HG02588 (cell line): Measurements from ENCODE around the gene C2CD2.
"Not testable (repeated sequence)": the region's sequence is repeated elsewhere in the genome, so short reads cannot be mapped to it uniquely, and the experiment has no call there.

ENCODE experiments used
- ATAC-seq: cut with Tn5 transposase; IDR thresholded peaks from one replicate; pipeline ENCODE4 v1.9.1; 2021; ENCODE audit warnings: mild to moderate bottlenecking, moderate library complexity; ENCODE audit not compliant: unreplicated experiment

Gene C2CD2

DNA sequence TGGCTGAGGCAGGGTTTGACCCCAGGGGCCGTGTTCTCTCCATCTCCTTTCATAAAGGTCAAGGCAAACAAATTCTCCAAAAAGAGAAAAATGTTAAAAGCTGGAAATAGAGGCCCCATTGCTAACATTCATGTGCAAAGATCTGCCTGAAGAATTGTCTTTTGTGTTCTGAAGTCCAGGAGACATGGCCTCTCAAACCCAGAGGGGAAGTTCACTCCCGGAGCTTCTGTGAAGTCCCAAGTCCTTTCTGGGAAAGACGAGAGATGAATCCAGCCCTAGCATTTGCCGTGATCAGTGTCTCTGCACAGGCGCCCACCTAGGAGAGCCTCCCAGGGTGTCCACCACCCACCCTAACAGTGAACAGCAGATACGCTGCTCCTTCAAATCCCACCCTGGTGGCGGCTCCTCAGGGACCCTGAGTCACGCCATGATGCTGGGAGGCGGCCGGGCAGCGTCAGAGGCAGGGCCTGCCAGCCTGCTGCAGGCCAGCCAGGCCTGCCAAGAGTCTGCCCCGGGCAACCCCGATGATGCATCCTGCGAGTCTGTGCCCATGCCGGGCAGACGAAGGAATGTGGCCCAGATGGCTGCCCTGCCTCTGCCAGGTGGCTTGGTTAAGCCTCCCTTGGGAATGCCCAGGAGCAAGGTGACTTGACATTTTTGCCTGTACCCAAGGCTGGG is 5.2 kb upstream of the C2CD2 start:
- no peak for ATAC-seq

DNA sequence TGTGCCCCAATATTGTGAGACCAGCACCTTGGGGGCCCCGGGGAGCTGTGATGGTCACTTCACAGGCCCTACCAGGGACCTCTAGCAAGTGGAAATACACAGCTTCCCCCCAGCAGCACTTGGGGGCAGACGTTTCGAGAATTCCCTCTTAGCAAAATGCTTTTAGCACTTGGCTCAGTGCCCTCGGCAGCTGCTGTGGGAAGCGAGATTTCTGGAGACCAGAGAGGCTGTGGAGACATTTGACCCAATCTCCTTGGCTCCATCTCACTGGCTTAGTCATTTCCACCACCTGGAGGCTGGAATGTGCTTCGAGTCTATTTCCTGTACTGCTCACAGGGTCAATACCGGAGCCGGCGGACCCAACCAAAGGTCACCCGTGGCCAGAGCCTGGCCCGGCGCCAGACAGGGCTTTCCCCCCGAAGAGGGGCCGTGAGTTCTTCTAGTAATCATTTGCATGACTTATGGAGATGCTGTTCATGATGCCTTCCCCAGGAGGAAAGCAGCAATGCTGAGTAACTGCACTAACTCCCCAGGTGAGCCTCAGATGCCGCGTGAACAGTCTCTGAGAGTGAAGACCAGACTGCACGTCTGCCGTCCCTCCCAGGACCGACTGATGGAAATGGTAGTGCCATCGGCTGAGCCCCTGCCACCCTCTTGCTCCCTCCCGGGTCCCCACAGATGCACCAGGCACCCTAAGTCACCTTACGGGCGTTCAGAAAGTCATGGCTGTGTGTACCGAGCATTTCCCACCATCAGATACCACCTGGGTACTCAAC is 4.4 kb upstream of the C2CD2 start:
- ATAC-seq: no peak

DNA sequence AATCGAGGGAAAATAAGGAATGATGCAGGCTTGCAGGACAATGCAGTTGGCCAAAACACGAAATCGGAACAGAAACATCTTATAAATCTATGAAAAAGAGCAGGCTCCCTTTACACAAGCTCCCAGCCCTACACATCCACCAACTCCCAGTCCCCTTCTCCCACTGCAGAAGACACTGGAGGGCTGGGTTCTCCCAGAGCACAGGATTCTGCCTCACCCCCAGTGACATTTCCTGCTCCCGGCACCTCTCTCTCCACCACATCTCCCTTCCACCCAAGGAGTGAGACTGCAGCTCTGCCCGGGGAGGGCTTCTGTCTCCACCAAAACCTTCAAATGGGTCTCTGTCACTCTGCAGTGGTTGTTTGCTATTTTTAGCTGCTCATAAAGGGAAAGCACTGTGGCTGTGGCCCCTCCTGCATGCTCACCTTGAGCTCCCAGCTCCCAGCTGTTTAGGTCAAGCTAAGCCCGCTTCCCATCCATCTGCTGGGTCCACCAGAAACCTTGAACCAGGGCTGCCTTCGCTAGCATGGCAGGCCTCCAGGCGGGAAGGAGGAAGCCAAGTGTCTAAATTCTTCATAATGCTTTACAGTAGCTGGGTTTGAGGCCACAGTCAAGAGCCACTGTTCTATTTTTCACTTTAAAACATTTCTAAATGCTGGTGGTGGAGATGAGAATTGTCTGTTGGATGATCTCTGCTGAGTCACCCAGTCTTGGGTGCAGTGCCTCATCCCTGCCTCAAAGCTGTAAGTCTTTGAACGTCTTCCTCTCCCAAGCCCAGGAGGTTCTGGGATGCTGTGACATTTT is 3.3 kb upstream of the C2CD2 start:
- no peak for ATAC-seq

DNA sequence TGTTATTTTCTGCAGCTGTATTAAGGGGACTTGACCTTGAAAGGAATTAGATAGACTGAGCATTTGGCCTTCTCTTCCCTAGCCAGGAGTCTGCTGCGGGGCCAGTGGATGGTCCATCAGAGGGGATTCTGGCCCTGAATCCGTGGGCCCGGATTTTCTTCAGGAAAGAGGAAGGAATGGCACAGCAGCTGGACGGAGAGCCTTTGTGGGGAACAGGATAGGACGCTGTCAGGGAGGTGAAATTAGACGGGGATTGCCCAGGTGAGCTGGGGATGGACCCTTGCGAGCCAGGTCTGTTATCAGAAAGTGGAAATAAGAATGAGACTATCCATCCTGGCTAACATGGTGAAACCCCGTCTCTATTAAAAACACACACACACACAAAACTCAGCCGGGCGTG is 1.7 kb upstream of the C2CD2 start:
- no peak for ATAC-seq

DNA sequence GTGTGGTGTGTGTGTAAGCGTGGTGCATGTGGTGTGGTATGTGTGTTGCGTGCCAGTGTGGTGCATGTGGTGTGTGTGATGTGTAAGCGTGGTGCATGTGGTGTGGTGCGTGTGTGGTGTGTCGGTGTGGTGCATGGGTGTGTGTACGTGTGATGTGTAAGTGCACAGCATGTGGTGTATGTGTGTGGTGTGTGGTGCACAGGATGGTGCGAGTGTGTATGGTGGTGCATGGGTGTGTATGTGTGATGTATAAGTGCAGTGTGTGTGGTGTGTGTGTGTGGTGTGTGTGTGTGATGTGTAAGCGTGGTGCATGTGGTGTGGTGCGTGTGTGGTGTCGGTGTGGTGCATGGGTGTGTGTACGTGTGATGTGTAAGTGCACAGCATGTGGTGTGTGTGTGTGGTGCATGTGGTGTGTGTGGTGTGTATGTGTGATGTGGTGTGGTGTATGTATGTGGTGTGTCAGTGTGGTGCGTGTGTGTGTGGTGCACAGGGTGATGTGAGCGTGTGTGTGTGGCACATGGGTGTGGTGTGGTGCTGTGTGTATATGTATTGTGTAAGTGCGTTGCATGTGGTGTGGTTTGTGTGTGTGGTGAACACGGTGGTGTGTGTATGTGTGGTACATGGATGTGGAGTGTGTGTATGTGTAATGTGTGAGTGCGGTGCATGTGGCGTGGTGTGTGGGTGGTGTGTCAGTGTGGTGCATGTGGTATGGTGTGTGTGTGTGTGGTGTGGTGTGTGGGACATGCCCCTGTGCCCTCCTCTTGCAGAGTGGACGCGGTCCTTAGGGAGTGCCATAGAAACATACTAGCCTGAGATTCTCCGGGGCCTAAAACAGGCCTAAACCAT is 1.1 kb upstream of the C2CD2 start:
- ATAC-seq: no peak

DNA sequence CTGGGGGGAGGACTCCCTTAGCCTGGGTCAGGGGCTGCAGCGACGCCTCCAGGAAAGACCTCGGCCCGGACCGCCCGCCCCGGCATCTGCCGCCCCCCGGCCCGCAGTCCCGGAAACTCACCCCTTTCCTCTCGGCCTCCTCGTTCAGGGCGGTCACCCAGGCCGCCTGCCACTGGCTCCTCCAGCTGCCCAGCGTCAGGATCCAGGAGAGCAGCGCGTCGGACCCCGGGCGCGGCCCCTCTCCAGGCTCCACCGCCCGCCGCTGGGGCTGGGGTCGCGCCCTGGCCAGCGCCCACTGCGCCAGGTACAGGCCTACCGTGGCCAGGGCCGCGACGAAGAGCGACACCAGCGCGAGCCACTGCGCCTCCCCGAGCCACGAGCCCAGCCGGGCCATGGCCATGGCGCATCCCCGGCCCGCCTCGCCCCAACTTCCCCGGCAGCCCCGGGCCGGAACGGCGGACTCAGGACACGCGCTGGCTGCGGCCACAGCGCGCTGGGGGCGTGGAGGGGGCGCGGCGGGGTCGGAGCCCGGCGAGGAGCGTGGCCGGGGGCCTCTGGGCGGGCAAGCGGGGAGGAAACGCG is 478 bp downstream of the C2CD2 start:
- peak; percentile 15 for ATAC-seq

DNA sequence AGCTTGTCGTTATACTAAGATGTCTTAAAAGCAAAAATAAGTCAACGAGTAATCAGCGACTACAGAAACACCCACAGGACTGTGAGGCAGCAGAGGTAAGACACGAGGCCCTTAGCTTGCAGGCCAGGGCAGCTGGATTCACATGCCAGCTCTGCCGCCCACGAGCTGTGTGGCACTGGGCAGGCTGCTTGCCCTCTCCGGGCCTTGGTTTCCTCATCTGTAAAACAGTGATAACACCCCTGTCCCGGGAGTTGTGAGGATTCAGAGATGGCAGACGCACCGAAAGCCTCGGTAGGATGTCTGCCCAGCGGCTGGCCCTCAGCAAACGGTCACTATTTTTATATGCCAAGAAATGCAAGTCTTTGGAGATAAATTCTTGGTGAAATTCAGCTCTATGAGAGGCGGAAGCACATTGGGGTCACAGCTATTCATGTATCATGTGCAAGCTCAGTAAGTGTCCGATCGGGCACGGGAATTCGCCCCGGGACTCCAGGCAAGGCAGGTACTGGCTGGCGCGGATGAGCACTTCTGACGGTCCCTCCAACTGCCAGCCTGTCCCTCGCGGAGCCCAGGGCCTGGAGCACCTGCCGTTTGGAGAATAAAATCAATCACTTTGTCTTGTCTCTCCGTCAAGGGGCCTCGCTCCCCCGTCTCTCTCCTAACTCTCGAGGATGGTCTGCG is 1.1 kb downstream of the C2CD2 start:
- ATAC-seq: no peak

DNA sequence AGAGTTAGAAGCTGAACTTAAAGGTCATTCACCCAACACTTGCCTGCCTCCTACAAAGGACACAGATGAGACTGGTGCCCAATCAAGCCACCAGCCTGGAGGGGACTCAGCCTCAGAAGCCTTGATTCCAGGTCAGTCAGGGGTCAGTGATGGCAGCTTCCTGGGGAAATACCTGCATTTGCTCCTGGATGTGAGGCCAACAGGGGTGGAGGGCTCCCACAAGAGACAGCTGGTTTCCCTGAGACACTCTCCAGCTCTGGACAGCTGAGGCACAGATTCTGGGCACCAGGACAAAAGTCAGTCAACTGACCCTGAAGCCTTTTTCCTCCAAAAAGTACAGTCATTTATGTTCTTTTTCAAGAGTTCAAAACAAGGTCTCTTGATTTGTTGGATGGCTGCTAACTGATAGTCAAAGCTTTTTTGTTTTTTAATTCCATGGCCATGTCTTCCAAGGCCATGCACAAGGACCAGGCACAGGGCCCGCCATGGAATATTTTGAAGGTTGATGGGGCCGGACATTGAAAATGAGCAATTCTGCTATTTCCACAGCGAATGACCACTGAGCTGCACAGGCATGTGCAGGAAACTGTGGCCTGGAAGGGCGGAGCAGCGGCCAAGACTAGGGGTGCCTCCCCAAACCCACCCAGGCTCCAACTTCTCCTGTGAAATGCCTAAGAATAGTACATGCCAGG is 1.8 kb downstream of the C2CD2 start:
- no peak for ATAC-seq

DNA sequence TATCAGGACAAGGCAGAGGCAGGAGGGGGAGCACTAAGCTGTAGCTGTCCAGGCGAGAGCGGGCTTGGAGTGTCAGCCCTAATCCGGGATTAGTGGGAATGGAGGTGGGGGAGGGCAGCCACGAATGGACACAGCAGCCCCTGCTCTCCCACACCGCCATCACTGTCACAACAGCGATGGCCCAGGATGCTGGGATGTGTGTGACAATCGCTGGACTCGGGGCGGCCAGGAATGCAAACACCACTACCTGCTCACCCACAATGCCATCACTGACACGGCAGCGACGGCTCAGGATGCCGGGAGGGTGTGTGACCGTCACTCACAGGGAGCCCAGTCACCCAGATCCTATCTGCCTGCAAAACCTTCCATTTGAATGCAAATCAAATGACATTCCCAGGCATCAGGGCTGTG is 2.9 kb downstream of the C2CD2 start:
- ATAC-seq: no peak

DNA sequence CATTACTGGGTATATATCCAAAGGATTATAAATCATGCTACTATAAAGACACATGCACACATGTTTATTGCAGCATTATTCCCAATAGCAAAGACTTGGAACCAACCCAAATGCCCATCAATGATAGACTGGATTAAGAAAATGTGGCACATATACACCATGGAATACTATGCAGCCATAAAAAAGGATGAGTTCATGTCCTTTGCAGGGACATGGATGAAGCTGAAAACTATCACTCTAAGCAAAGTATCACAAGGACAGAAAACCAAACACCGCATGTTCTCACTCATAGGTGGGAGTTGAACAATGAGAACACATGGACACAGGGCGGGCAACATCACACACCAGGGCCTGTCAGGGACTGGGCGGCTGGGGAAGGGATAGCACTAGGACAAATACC is 4.2 kb downstream of the C2CD2 start:
- not testable (repeated sequence) for ATAC-seq

DNA sequence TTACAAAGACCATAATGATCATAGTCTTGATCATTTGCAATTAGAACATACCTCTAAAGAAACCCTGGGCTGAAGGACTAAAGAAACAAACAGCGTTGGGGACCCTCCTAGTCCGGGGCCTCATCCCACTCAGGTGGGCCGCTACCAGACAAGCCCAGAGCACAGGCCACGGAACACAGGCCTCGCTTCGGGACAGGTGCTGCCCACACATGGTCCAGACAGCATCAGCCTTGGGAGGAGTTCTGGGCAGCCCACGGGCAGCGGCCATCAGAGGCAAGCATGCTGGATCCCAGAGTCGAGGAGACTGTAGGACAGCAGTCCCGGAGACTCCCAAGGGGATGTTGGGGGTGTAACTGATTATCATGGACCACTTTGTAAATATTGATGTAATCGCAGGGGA is 4.9 kb downstream of the C2CD2 start:
- no peak for ATAC-seq

DNA sequence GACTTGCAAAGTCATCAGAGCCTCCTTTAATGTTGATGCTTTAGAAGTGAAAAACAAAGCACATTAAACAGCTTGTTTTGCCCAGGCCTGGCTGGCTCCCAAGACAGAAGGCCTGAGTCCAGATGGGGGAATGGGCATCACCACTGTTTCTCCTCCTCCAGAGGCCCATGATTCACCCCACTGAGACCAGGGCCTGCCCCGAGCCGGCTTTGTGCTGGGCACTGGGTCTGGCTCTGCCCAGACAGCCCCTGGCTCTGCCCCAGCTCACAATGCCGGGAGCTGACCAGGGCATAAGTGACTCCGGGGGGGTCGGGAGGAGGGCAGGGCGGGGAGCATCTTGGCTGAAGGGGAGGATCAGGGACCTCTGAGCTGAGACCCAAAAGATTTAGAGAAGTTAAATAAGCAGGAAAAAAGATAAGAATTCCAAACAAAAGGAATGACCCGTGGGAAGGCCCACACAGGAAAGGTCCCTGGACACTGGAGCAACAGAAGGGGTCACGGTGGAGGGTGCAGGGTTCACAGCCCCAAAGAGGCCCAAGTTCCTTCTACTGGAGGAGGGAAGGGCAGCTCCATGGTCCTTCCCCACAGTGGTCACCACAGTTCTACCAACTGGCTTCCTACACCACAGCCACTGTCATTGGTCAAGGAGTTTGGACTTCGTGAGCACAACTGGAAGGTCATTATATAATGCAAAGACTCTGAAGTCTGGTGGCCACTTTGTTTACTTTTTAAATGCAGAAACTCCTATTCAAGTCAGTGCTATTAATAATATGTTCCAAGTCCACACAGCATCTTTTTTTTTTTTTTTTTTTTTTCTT is 5.5 kb downstream of the C2CD2 start:
- ATAC-seq: no peak

DNA sequence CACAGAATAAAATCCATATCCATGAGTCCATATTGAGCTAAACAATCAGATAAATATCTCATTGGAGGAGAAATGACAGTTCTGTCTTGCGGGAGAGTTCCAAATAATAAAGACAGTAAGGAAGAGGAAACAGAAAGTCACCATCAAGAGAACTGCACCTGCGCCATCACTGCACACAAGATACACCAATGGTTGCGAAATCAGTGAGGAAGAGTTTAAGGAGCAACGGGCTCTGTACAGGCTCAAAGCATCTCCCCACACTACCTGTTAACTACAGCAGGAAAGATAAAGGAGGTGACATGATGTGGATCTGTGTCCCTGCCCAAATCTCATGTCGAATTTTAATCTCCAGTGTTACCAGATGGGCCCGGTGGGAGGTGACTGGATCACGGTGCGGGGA is 7.8 kb downstream of the C2CD2 start:
- no peak for ATAC-seq

DNA sequence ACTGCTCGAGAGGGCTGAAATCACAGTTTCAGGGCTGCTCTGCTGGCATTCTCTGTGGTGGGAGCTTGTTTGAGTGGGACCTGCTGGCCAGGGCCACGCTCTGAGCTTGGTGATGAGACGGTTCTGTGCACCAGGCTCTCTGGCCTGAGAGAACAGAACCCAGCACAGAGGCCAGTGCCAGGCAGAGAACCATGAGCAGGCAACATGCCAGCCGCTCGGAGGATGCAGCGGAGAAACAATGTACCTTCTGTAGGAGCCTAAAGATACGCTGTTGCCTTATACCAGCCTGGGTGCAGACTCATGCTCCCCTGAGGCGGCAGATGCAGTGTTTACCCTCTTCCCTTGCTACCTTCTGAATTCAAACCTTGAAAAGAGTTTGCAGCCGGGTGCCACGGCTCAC is 10.0 kb downstream of the C2CD2 start:
- no peak for ATAC-seq

DNA sequence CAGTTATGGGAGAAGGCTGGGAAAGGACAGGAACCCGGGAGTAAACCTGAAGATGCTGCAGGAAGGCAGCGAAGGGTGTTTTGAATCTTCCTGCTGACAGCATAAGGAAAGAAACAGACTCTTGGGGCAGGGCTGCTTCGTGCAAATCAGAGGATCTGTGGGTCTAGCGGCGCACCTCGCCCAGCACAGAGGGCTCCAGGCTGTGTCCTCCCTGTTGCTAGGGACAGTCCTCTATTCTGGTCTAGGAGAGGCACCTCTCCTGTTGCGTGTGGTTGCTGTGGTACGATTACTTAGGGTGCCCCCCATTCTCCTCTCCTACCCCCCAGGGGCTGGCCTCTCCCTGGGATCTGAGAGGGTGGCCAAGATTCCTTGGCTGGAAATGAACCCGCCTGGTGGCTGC is 11.4 kb downstream of the C2CD2 start:
- ATAC-seq: no peak

DNA sequence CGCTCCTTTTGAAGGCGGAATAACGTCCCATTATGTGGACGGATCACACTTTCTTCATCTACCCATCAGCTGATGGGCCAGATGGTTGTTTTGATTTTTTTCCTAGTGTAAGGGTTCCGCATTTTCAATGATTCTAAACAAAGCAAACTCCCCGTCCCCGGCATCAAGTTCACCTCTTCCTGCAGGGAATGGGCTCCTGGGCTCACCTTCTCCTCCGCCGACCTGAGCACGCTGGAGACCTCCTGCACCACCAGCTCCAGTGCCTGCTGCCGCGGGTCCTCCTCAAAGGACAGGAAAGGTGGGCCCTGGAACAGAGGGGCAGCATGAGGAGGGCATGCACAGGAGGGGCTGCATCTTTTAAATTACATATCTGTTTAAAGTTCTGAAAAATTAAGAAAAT is 11.9 kb downstream of the C2CD2 start:
- ATAC-seq: no peak

DNA sequence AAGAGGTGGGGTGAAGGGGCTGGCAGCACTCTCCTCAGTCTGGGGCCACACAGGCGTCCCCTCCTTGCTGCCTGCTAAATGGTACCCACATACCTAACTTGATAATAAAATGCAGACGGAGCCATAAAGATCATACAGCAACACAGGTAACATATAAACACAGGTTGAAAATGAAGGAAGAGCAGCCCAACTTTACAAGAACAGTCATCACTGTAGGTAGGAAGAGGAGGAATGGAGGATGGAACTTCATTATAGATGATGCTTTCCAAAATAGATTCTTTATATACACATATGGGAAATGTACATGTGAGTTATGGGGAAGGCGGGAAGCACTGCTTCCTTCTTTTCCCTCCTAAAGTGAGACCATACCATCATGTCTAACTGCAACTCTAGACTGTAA is 13.4 kb downstream of the C2CD2 start:
- ATAC-seq: no peak

DNA sequence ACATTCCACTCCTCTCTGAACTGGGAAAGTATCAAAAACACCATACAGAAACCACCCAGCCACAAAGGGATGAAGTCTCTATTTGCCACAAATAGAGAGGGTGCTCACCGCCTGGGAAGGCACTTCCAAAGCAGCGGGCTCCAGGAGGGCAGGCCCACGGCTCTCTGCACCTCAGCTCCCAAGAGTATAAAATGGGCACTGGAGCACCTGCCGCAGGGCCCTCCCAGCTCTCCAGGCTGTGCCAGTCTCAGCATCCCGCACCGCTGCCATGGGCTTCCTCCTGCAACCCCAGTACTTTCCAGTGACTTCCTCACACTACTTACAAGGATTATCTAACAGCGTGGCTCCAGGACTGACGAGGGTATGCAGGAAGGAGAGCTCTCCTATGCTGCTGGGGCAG is 14.4 kb downstream of the C2CD2 start:
- no peak for ATAC-seq
